Natural killer cell (primary cell): ENCODE data around the gene CLNK. TPM values are rescaled to one million over a fixed set of nuclear protein-coding genes. Genes with fewer than 3 reads are reported as not detected.
"Not testable (repeated sequence)": the region's sequence is repeated elsewhere in the genome, so short reads cannot be mapped to it uniquely, and the experiment has no call there.

Source experiments
- ATAC-seq, 3 donors: fragments of 150-1000 bp in 2 of 3; fragments of 200-7000 bp in 1 of 3; cut with Tn5 transposase; 1 replicate in 1 of 3; 2 replicates in 2 of 3; pipeline ENCODE4 v1.10.0; 2021; ENCODE audit warnings: mild to moderate bottlenecking in 2 of 3, moderate library complexity in 2 of 3
- DNase-seq, 2 donors: peaks; one replicate each; pipeline versions ENCODE4 v3.0.0 to v3.0.0-alpha.2; 2013 to 2021; ENCODE audit warnings: mixed read lengths in 1 of 2
- H3K27ac ChIP-seq: one replicate; pipeline ENCODE4 v1.5.1; 2013; ENCODE audit warnings: mild to moderate bottlenecking, low read length
- H3K27me3 ChIP-seq: one replicate; pipeline ENCODE4 v1.6.1; 2013; ENCODE audit warnings: low read length; ENCODE audit not compliant: control insufficient read depth, insufficient read depth
- H3K36me3 ChIP-seq: one replicate; pipeline ENCODE4 v1.6.1; 2013; ENCODE audit warnings: low read length; ENCODE audit not compliant: control insufficient read depth, insufficient read depth
- H3K4me1 ChIP-seq: one replicate; pipeline ENCODE4 v1.6.1; 2013; ENCODE audit warnings: low read length; ENCODE audit not compliant: control insufficient read depth, insufficient read depth
- H3K4me3 ChIP-seq: one replicate; pipeline ENCODE4 v1.5.1; 2013; ENCODE audit warnings: low read length
- H3K9me3 ChIP-seq: one replicate; pipeline ENCODE4 v1.6.1; 2013; ENCODE audit warnings: low read length; ENCODE audit not compliant: control insufficient read depth, insufficient read depth
- H3K27ac Mint-ChIP-seq, 2 donors: one replicate each; pipeline ENCODE4 v1.8.0; 2022; ENCODE audit warnings: mild to moderate bottlenecking in 2 of 2, mixed read lengths in 2 of 2, moderate library complexity in 1 of 2
- H3K27me3 Mint-ChIP-seq, 2 donors: one replicate each; pipeline ENCODE4 v1.8.0; 2022; ENCODE audit warnings: low read depth in 2 of 2, mixed read lengths in 2 of 2
- H3K36me3 Mint-ChIP-seq: one replicate; pipeline ENCODE4 v1.8.0; 2022; ENCODE audit warnings: mixed read lengths
- H3K4me1 Mint-ChIP-seq, 2 donors: one replicate each; pipeline ENCODE4 v1.8.0; 2022; ENCODE audit warnings: mixed read lengths in 2 of 2
- H3K4me3 Mint-ChIP-seq: one replicate; pipeline ENCODE4 v1.8.0; 2022; ENCODE audit warnings: mild to moderate bottlenecking, moderate library complexity, mixed read lengths
- H3K9me3 Mint-ChIP-seq, 2 donors: one replicate each; pipeline ENCODE4 v1.8.0; 2022; ENCODE audit warnings: mixed read lengths in 2 of 2
- CTCF ChIP-seq: fragments of 200-600 bp; IDR thresholded peaks from one replicate; pipeline ENCODE4 v1.8.0; 2022; ENCODE audit warnings: antibody characterized with exemption
- WGBS: methylation state at CpG from one replicate; pipeline ENCODE4 v1.1.7; 2013; ENCODE audit warnings: missing lambda C conversion rate; ENCODE audit not compliant: insufficient coverage; 5-methylcytosine and 5-hydroxymethylcytosine counted together
- intact Hi-C: fragments of 100-400 bp; cut with micrococcal nuclease; formaldehyde crosslinking; loops from one replicate; pipeline ENCODE4 v1.14.2; 2022
- total RNA-seq, 4 donors: library from RNA; stranded (reverse); fragments of 120-200 nt in 1 of 4; gene quantifications; one replicate each; pipeline versions ENCODE4 v1.2.3 to v1.2.4, GENCODE V29; 2013 to 2022

CLNK gene
- total RNA-seq, 3 donors from 2014 or later (not counting 1 experiment from before 2014, with no cell fraction given), result 1.00 to 1.1 (median 1.0) TPM

GRCh38 chr4:10575414-10575813 lies 109.2 kb downstream of the CLNK start:
- Mint-ChIP-seq H3K4me3 (peak overlapping the region; percentile 10), H3K36me3 (no peaks in the 10 kb centered on the region), H3K27me3 (no peaks in the 10 kb centered on the region), H3K9me3 (no peaks in the 10 kb centered on the region), H3K27ac (no peak overlapping the region), H3K4me1 (peaks cover 19 to 29% of the 10 kb centered on the region in 2 donors)
- no peaks in the 10 kb centered on the region for H3K36me3 ChIP-seq
- H3K27me3 ChIP-seq, result no peaks in the 10 kb centered on the region
- H3K4me1 ChIP-seq, result peaks cover 9% of the 10 kb centered on the region
- no peak overlapping the region for H3K4me3 ChIP-seq
- no peak for ATAC-seq
- intact Hi-C loops, result no loop called here
- no peak for TF ChIP-seq CTCF
- H3K27ac ChIP-seq, result no peak overlapping the region
- no peaks in the 10 kb centered on the region for H3K9me3 ChIP-seq
- no peak for DNase-seq
- 93% methylated on average over 7 of the region's 7 CpGs for WGBS

GRCh38 chr4:10574553-10574952 lies 110.0 kb downstream of the CLNK start:
- H3K27me3 ChIP-seq, H3K9me3 Mint-ChIP-seq, H3K27ac ChIP-seq, H3K27me3 Mint-ChIP-seq, H3K9me3 ChIP-seq, DNase-seq, ATAC-seq, H3K36me3 Mint-ChIP-seq, H3K36me3 ChIP-seq, H3K4me3 ChIP-seq, intact Hi-C loops, H3K4me1 ChIP-seq: not testable (repeated sequence)
- Mint-ChIP-seq H3K27ac (peak overlapping the region in 1 of 2 donors; percentile 1), H3K4me1 (peaks cover 19 to 29% of the 10 kb centered on the region in 2 donors), H3K4me3 (peak overlapping the region; percentile 18)
- 88% methylated on average over 8 of the region's 8 CpGs for WGBS

- no peak overlapping the region for H3K4me3 Mint-ChIP-seq
Measured at GRCh38 chr4:10571909-10572308, 112.7 kb downstream of the CLNK start.

GRCh38 chr4:10569491-10569890 lies 115.1 kb downstream of the CLNK start:
- Histone ChIP-seq H3K4me3 (no peak overlapping the region), H3K9me3 (no peaks in the 10 kb centered on the region), H3K27ac (no peak overlapping the region), H3K27me3 (no peaks in the 10 kb centered on the region), H3K36me3 (no peaks in the 10 kb centered on the region), H3K4me1 (peaks cover 9% of the 10 kb centered on the region)
- H3K27me3 Mint-ChIP-seq, result peaks cover 0 to 2% of the 10 kb centered on the region in 2 donors
- no peaks in the 10 kb centered on the region for H3K9me3 Mint-ChIP-seq
- no peak for TF ChIP-seq CTCF
- H3K4me3 Mint-ChIP-seq, result no peak overlapping the region
- intact Hi-C loops, result no loop called here
- no peaks in the 10 kb centered on the region for H3K36me3 Mint-ChIP-seq
- DNase-seq, result no peak
- H3K4me1 Mint-ChIP-seq, result peaks cover 7 to 16% of the 10 kb centered on the region in 2 donors
- no peak overlapping the region for H3K27ac Mint-ChIP-seq
- 100% methylated on average over 2 of the region's 2 CpGs for WGBS
- ATAC-seq, result no peak

More at GRCh38 chr4:10571909-10572308, 112.7 kb downstream of the CLNK start:
- H3K27ac Mint-ChIP-seq, result no peak overlapping the region
- Histone ChIP-seq H3K9me3 (no peaks in the 10 kb centered on the region), H3K4me3 (no peak overlapping the region), H3K36me3 (no peaks in the 10 kb centered on the region), H3K4me1 (peaks cover 9% of the 10 kb centered on the region), H3K27me3 (no peaks in the 10 kb centered on the region), H3K27ac (no peak overlapping the region)
- intact Hi-C loops, result no loop called here
- DNase-seq (no peak), ATAC-seq (no peak)
- no peaks in the 10 kb centered on the region for H3K36me3 Mint-ChIP-seq
- H3K9me3 Mint-ChIP-seq, result no peaks in the 10 kb centered on the region
- no CpG with 5 or more reads among the region's 2 CpGs for WGBS
- no peak for TF ChIP-seq CTCF
- peaks cover 19 to 28% of the 10 kb centered on the region in 2 donors for H3K4me1 Mint-ChIP-seq
- peaks cover 0 to 2% of the 10 kb centered on the region in 2 donors for H3K27me3 Mint-ChIP-seq
